H9 (cell line): Measurements from ENCODE around the gene AXL. TPM values are rescaled to one million over a fixed set of nuclear protein-coding genes. Genes with fewer than 3 reads are reported as not detected.

Experiments used
- DNase-seq: peaks from one replicate; pipeline ENCODE4 v3.0.0-alpha.2; 2017
- H2AFZ ChIP-seq: one replicate; pipeline ENCODE4 v1.6.1; 2013; ENCODE audit warnings: mild to moderate bottlenecking, low read length, control low read depth, moderate library complexity
- H2AK5ac ChIP-seq: 2 replicates; pipeline ENCODE4 v1.6.1; 2013; ENCODE audit warnings: low read length, control low read depth, mixed read lengths; ENCODE audit not compliant: insufficient read length
- H2BK120ac ChIP-seq: one replicate; pipeline ENCODE4 v1.6.1; 2013; ENCODE audit warnings: low read depth, mild to moderate bottlenecking, low read length, control low read depth, inconsistent platforms; ENCODE audit not compliant: poor library complexity, severe bottlenecking
- H2BK12ac ChIP-seq: 2 replicates; pipeline ENCODE4 v1.6.1; 2013; ENCODE audit warnings: low read length, control low read depth, mixed read lengths, low read depth; ENCODE audit not compliant: insufficient read length
- H2BK15ac ChIP-seq: 2 replicates; pipeline ENCODE4 v1.6.1; 2013; ENCODE audit warnings: low read depth, low read length, control low read depth
- H2BK20ac ChIP-seq: one replicate; pipeline ENCODE4 v1.6.1; 2013; ENCODE audit warnings: low read depth, mild to moderate bottlenecking, low read length, control low read depth, inconsistent platforms; ENCODE audit not compliant: poor library complexity, severe bottlenecking
- H2BK5ac ChIP-seq: 2 replicates; pipeline ENCODE4 v1.6.1; 2013; ENCODE audit warnings: low read length, control low read depth, mixed read lengths; ENCODE audit not compliant: insufficient read length
- H3K14ac ChIP-seq: 2 replicates; pipeline ENCODE4 v1.6.1; 2013; ENCODE audit warnings: low read length, control low read depth; ENCODE audit not compliant: insufficient read depth
- H3K18ac ChIP-seq: 2 replicates; pipeline ENCODE4 v1.6.1; 2013; ENCODE audit warnings: low read depth, mild to moderate bottlenecking, mixed read lengths, low read length, control low read depth; ENCODE audit not compliant: insufficient read length
- H3K23ac ChIP-seq: 2 replicates; pipeline ENCODE4 v1.6.1; 2013; ENCODE audit warnings: low read length, control low read depth, mixed read lengths, low read depth; ENCODE audit not compliant: insufficient read length
- H3K23me2 ChIP-seq: 2 replicates; pipeline ENCODE4 v1.6.1; 2013; ENCODE audit warnings: low read depth, mild to moderate bottlenecking, mixed read lengths, low read length, control low read depth; ENCODE audit not compliant: insufficient read length, poor library complexity, severe bottlenecking
- H3K27ac ChIP-seq: 2 replicates; pipeline ENCODE4 v1.5.1; 2013; ENCODE audit warnings: low read length, control low read depth, mixed read lengths, low read depth; ENCODE audit not compliant: insufficient read length
- H3K27me3 ChIP-seq: 2 replicates; pipeline ENCODE4 v1.6.1; 2013; ENCODE audit warnings: low read length, control low read depth, inconsistent platforms; ENCODE audit not compliant: insufficient read depth
- H3K4ac ChIP-seq: 2 replicates; pipeline ENCODE4 v1.6.1; 2013; ENCODE audit warnings: low read depth, mild to moderate bottlenecking, control low read depth, inconsistent platforms, low read length, moderate library complexity
- H3K4me1 ChIP-seq: 2 replicates; pipeline ENCODE4 v1.6.1; 2013; ENCODE audit warnings: low read length, control low read depth, inconsistent platforms; ENCODE audit not compliant: insufficient read depth
- H3K4me2 ChIP-seq: 2 replicates; pipeline ENCODE4 v1.6.1; 2013; ENCODE audit warnings: low read length, control low read depth, mixed read lengths; ENCODE audit not compliant: insufficient read length, insufficient read depth
- H3K56ac ChIP-seq: 2 replicates; pipeline ENCODE4 v1.6.1; 2013; ENCODE audit warnings: low read depth, mild to moderate bottlenecking, mixed read lengths, low read length, control low read depth; ENCODE audit not compliant: insufficient read length
- H3K79me1 ChIP-seq: 2 replicates; pipeline ENCODE4 v1.6.1; 2013; ENCODE audit warnings: low read depth, mild to moderate bottlenecking, moderate library complexity, low read length, control low read depth, inconsistent platforms; ENCODE audit not compliant: insufficient read depth, poor library complexity, severe bottlenecking
- H3K79me2 ChIP-seq: 2 replicates; pipeline ENCODE4 v1.6.1; 2013; ENCODE audit warnings: low read length, control low read depth, inconsistent platforms; ENCODE audit not compliant: insufficient read depth
- H3K9ac ChIP-seq: 2 replicates; pipeline ENCODE4 v1.6.1; 2013; ENCODE audit warnings: low read length, control low read depth, mixed read lengths; ENCODE audit not compliant: insufficient read length; ENCODE audit errors: extremely low read depth
- H3K9me3 ChIP-seq: one replicate; pipeline ENCODE4 v1.6.1; 2013; ENCODE audit warnings: low read depth, low read length, inconsistent platforms; ENCODE audit not compliant: control insufficient read depth
- H3T11ph ChIP-seq: one replicate; pipeline ENCODE4 v1.6.1; 2013; ENCODE audit warnings: mild to moderate bottlenecking, low read length, control low read depth, inconsistent platforms
- H4K20me1 ChIP-seq: one replicate; pipeline ENCODE4 v1.6.1; 2013; ENCODE audit not compliant: control insufficient read depth, insufficient read length, insufficient read depth
- H4K5ac ChIP-seq: 2 replicates; pipeline ENCODE4 v1.6.1; 2013; ENCODE audit warnings: low read depth, mild to moderate bottlenecking, mixed read lengths, low read length, control low read depth; ENCODE audit not compliant: insufficient read length
- H4K8ac ChIP-seq: replicated peaks from 2 replicates; pipeline ENCODE4 v1.6.1; 2013; ENCODE audit warnings: low read length, control low read depth, mixed read lengths, low read depth; ENCODE audit not compliant: insufficient read length
- H4K91ac ChIP-seq: 2 replicates; pipeline ENCODE4 v1.6.1; 2013; ENCODE audit warnings: low read depth, mild to moderate bottlenecking, moderate library complexity, mixed read lengths, low read length, control low read depth; ENCODE audit not compliant: insufficient read length
- H3K27ac Mint-ChIP-seq, 3 experiments: 2 replicates in 2 of 3; 3 replicates in 1 of 3; pipeline ENCODE4 v1.8.0; 2020 to 2021; ENCODE audit warnings: mixed read lengths in 3 of 3, mild to moderate bottlenecking in 1 of 3, moderate library complexity in 1 of 3
- H3K27me3 Mint-ChIP-seq: 2 replicates; pipeline ENCODE4 v1.8.0; 2021; ENCODE audit warnings: low read depth, mild to moderate bottlenecking, moderate library complexity, mixed read lengths
- H3K36me3 Mint-ChIP-seq, 3 experiments: 2 replicates in 2 of 3; 3 replicates in 1 of 3; pipeline ENCODE4 v1.8.0; 2020 to 2021; ENCODE audit warnings: low read depth in 3 of 3, mixed read lengths in 3 of 3; ENCODE audit not compliant: insufficient read depth in 1 of 3
- H3K4me1 Mint-ChIP-seq, 2 experiments: 2 replicates each; pipeline ENCODE4 v1.8.0; 2020; ENCODE audit warnings: mixed read lengths in 2 of 2
- H3K4me3 Mint-ChIP-seq, 2 experiments: 2 replicates in 1 of 2; 3 replicates in 1 of 2; pipeline ENCODE4 v1.8.0; 2020 to 2021; ENCODE audit warnings: mild to moderate bottlenecking in 2 of 2, mixed read lengths in 2 of 2, moderate library complexity in 1 of 2
- H3K9me3 Mint-ChIP-seq, 2 experiments: 2 replicates in 1 of 2; 3 replicates in 1 of 2; pipeline ENCODE4 v1.8.0; 2020; ENCODE audit warnings: mild to moderate bottlenecking in 2 of 2, mixed read lengths in 2 of 2, moderate library complexity in 1 of 2
- WGBS: extraction: QIAGEN DNeasy Blood & Tissue Kit; methylation state at CpG from one replicate; pipeline ENCODE4 v1.1.7; 2013; ENCODE audit warnings: missing lambda C conversion rate, low lambda C conversion rate, mixed read lengths; ENCODE audit not compliant: insufficient read length; ENCODE audit errors: extremely low coverage; 5-methylcytosine and 5-hydroxymethylcytosine counted together
- total RNA-seq: library from RNA; stranded (reverse); gene quantifications from 2 replicates; pipeline ENCODE4 v1.2.1, GENCODE V29; 2021
- TF ChIP-seq, protein P1 (sequence below): fragments of 200-600 bp; sonication (generic); conservative IDR thresholded peaks from 3 replicates; pipeline ENCODE4 v1.8.0; 2021; ENCODE audit warnings: antibody characterized with exemption, mild to moderate bottlenecking

AXL gene
- total RNA-seq, 1 experiment from 2014 or later = 29.4 TPM

DNA sequence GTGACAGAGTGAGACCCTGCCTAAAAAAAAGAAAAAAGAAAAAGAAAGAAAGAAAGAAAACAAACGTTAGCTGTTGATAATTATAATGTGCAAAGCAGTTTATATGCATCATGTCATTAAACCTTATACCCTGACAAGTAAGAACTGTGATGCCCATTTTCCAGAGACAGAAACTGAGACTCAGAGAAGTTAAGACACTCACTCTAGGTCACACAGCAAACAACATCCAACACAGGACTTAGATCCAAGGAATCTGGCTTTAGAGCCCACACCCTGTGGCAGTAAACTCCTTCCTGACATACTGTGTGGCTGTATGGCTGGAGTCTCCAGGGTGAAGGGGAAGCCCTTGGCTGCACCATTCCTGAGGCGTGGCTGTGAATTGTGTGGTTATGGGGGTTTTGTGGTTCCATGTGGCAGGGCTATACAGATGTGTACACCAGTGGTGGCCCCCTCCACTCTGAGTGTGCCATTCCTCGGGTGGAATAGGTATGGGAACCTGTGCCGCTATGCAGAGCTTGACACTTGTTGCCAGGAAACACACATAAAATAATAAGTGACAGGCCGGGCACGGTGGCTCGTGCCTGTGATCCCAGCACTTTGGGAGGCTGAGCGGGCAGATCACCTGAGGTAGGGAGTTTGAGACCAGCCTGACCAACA is 15.6 kb downstream of the AXL start:
- no peak overlapping the region for H3K27ac ChIP-seq
- no peak overlapping the region for H2BK20ac ChIP-seq
- H3T11ph ChIP-seq = no peak overlapping the region
- H2BK15ac ChIP-seq = no peak overlapping the region
- no peak overlapping the region for H3K4ac ChIP-seq
- H3K27me3 ChIP-seq = no peaks in the 10 kb centered on the region
- H3K27me3 Mint-ChIP-seq = no peaks in the 10 kb centered on the region
- H3K36me3 Mint-ChIP-seq = peaks cover 0 to 24% (median 5%) of the 10 kb centered on the region in 3 experiments
- H4K91ac ChIP-seq = no peak overlapping the region
- H3K79me1 ChIP-seq = no peaks in the 10 kb centered on the region
- no peaks in the 10 kb centered on the region; the same call in 1 of the 2 replicates for H3K79me2 ChIP-seq
- H2BK120ac ChIP-seq = no peak overlapping the region
- H3K4me1 Mint-ChIP-seq = no peaks in the 10 kb centered on the region
- H4K5ac ChIP-seq = no peak overlapping the region
- H2BK12ac ChIP-seq = no peak overlapping the region
- no peak overlapping the region for H3K4me2 ChIP-seq
- H2BK5ac ChIP-seq = no peak overlapping the region
- no peaks in the 10 kb centered on the region for H3K9me3 Mint-ChIP-seq
- no peak overlapping the region for H3K27ac Mint-ChIP-seq
- no peak overlapping the region for H2AFZ ChIP-seq
- H3K4me3 Mint-ChIP-seq = no peak overlapping the region
- H4K20me1 ChIP-seq = no peaks in the 10 kb centered on the region
- H3K4me1 ChIP-seq = no peaks in the 10 kb centered on the region
- no peak overlapping the region for H3K18ac ChIP-seq
- no CpG with 5 or more reads among the region's 8 CpGs for WGBS
- H3K56ac ChIP-seq = no peak overlapping the region
- no peaks in the 10 kb centered on the region for H3K23me2 ChIP-seq
- no peak for DNase-seq
- H4K8ac ChIP-seq = no peak overlapping the region
- no peak overlapping the region for H3K14ac ChIP-seq
- H3K9ac ChIP-seq = no peak overlapping the region
- TF ChIP-seq, protein P1, sequence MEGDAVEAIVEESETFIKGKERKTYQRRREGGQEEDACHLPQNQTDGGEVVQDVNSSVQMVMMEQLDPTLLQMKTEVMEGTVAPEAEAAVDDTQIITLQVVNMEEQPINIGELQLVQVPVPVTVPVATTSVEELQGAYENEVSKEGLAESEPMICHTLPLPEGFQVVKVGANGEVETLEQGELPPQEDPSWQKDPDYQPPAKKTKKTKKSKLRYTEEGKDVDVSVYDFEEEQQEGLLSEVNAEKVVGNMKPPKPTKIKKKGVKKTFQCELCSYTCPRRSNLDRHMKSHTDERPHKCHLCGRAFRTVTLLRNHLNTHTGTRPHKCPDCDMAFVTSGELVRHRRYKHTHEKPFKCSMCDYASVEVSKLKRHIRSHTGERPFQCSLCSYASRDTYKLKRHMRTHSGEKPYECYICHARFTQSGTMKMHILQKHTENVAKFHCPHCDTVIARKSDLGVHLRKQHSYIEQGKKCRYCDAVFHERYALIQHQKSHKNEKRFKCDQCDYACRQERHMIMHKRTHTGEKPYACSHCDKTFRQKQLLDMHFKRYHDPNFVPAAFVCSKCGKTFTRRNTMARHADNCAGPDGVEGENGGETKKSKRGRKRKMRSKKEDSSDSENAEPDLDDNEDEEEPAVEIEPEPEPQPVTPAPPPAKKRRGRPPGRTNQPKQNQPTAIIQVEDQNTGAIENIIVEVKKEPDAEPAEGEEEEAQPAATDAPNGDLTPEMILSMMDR = no peak
- H3K9me3 ChIP-seq = no peaks in the 10 kb centered on the region
- H2AK5ac ChIP-seq = no peak overlapping the region
- H3K23ac ChIP-seq = no peak overlapping the region
